ENCODE results near the gene PLA2G7. TPM values are rescaled to one million over a fixed set of nuclear protein-coding genes. Genes with fewer than 3 reads are reported as not detected.

PLA2G7 gene
- total and polyA plus RNA-seq, 2 of the 4 experiments (the other 2 are of a cell fraction) = not detected

GRCh38 chr6:46741910-46742309, 6.7 kb upstream of the PLA2G7 start:
- no TSS peak for BruUV-seq (replicated peaks)
- no peak for ATAC-seq (ENCODE audit: low read depth)
- ChIA-PET POLR2A (ENCODE audit: unreplicated experiment) (no interaction called here), CTCF (no interaction called here)
- Histone ChIP-seq H3K9me3 (ENCODE audit: control insufficient read depth, insufficient read depth, low read length) (no peaks in the 10 kb centered on the region), H2BK5ac (ENCODE audit: low read depth, low read length, poor library complexity, severe bottlenecking) (no peak overlapping the region), H4K8ac (ENCODE audit: low read depth in 2 of 2, low read length in 2 of 2) (no peak overlapping the region), H3K4me1 (ENCODE audit: control insufficient read depth, insufficient read depth, low read length) (no peaks in the 10 kb centered on the region), H3K4ac (ENCODE audit: low read depth, low read length) (no peak overlapping the region), H3K4me3 (ENCODE audit: insufficient read depth, low read depth, low read length) (no peak overlapping the region), H3K9me1 (ENCODE audit: insufficient read depth, low read length) (no peaks in the 10 kb centered on the region), H2BK15ac (ENCODE audit: low read depth, low read length) (no peak overlapping the region), H2BK120ac (ENCODE audit: low read depth, low read length) (no peak overlapping the region), H3K27ac (ENCODE audit: insufficient read depth, low read length) (no peak overlapping the region), H4K91ac (ENCODE audit: insufficient read depth, low read depth, low read length) (no peak overlapping the region), H2AK5ac (ENCODE audit: low read depth, low read length) (no peak overlapping the region), H3K9ac (ENCODE audit: low read depth, low read length) (no peak overlapping the region), H3K14ac (replicated peaks; ENCODE audit: low read depth, low read length) (no peak overlapping the region), H3K23ac (ENCODE audit: low read depth, low read length) (no peak overlapping the region), H2BK20ac (ENCODE audit: low read depth, low read length) (no peak overlapping the region), H3K18ac (ENCODE audit: low read depth, low read length) (no peak overlapping the region), H4K5ac (ENCODE audit: low read depth, low read length) (no peak overlapping the region), H3K4me2 (ENCODE audit: low read depth, low read length) (no peak overlapping the region), H3K79me1 (ENCODE audit: low read depth in 1 of 2, low read length in 2 of 2) (no peaks in the 10 kb centered on the region), H4K20me1 (ENCODE audit: insufficient read depth, low read length) (no peaks in the 10 kb centered on the region), H3K27me3 (ENCODE audit: control insufficient read depth, insufficient read depth, low read length) (no peaks in the 10 kb centered on the region), H3K56ac (ENCODE audit: extremely low read depth, insufficient read depth, low read length) (no peak overlapping the region), H2AFZ (replicated peaks; ENCODE audit: low read length, poor library complexity) (no peak overlapping the region), H2AK9ac (replicated peaks; ENCODE audit: low read depth, low read length, poor library complexity) (no peak overlapping the region), H3K36me3 (ENCODE audit: control insufficient read depth, insufficient read depth, low read length) (no peaks in the 10 kb centered on the region)
- no peak for DNase-seq
- dilution Hi-C loops (cut with HindIII; ENCODE audit: low sequenced_read_pairs, unreplicated experiment) (no loop called here), in situ Hi-C loops (cut with MboI; ENCODE audit: low sequenced_read_pairs) (no loop called here), intact Hi-C loops (cut with micrococcal nuclease) (no loop called here)
- 0 out of 2 replicates have a peak, but pooled peaks have one; percentile 27 for TF ChIP-seq CEBPB (IDR thresholded peaks at IDR 0.05; ENCODE audit: low read depth, low read length)
- no peak for TF ChIP-seq ELK1 (IDR thresholded peaks at IDR 0.05; ENCODE audit: borderline replicate concordance, low read depth, low read length)
- TF ChIP-seq MAFK (IDR thresholded peaks at IDR 0.05; ENCODE audit: low read depth, low read length) = no peak
- TF ChIP-seq RAD21 (IDR thresholded peaks at IDR 0.05; ENCODE audit: low read length) = no peak
- no peak for TF ChIP-seq MAZ (IDR thresholded peaks at IDR 0.05; ENCODE audit: borderline replicate concordance, low read depth, low read length)
- TF ChIP-seq SMC3 (IDR thresholded peaks at IDR 0.05; ENCODE audit: low read depth, low read length) = no peak
- no peak for TF ChIP-seq CHD1 (IDR thresholded peaks at IDR 0.05; ENCODE audit: low read depth, low read length)
- WGBS, 2 experiments (ENCODE audit: extremely low coverage in 2 of 2, insufficient read length in 1 of 2) = no CpG with 5 or more reads among the region's 4 CpGs

Data from IMR-90 (cell line).